Activated T-helper 1 cell treated with Interleukin-2 at 50 U/mL for 16 hours (primary cell): Measurements from ENCODE around the gene ATXN1.

ENCODE experiments used
- DNase-seq: peaks from one replicate; pipeline ENCODE4 v3.0.0-alpha.2; 2020; ENCODE audit warnings: low read depth

ATXN1 gene

GRCh38 chr6:16698162-16698533, 63.1 kb downstream of the ATXN1 start:
- no peak for DNase-seq

DNA sequence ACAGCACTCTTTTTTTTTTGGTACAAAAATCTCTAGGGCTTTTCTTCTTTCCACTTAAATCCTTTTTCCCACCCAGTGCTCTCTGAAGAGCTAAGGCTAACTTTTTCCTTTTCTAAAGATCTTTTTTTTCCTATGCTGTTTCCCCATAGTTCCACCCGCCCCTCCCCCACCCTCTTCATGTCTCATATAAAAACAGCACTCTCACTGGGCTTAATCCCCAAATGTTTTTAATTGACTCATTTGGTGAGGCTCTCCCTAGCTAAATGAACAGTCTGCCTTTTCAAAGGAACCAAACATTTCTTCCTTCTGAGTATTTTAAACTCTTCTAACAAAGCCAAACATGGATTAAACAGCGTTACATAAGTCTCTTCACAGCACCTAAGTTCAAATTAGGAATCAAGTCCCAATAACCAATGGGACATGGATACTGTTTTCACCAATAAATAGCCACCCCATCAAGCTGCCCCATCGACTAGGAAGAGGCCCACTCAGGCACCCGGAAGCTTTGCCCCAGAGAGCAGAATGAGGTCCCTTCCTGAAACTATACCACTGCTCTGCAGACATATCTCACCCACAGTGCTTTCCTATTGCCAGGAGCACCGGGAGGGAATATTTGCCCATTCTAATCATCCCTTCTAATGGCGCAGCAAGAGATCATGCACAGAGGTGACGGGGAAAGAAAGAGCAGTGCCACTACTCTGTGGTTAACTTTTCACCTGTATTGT, 63.7 kb downstream of the ATXN1 start:
- DNase-seq, result no peak

DNA sequence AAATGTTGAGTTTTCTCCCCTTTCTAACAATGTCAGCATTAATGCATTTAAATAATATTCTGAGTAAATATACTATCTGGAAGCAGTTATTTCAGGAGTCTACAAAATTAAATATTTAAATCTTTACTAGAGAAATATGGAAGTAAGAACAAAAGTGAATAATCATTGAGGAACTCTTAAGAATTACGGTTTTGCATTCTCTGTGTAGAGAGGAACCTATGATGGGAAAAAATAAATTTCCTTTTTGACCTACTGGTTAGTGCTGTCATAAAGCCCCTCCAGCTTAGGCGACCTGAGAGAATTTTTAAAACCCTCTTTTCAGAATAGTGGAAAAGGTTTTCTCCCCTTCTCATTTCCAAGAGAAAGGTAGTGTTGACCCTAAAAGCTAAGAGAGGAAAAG, 64.8 kb downstream of the ATXN1 start:
- no peak for DNase-seq

DNA sequence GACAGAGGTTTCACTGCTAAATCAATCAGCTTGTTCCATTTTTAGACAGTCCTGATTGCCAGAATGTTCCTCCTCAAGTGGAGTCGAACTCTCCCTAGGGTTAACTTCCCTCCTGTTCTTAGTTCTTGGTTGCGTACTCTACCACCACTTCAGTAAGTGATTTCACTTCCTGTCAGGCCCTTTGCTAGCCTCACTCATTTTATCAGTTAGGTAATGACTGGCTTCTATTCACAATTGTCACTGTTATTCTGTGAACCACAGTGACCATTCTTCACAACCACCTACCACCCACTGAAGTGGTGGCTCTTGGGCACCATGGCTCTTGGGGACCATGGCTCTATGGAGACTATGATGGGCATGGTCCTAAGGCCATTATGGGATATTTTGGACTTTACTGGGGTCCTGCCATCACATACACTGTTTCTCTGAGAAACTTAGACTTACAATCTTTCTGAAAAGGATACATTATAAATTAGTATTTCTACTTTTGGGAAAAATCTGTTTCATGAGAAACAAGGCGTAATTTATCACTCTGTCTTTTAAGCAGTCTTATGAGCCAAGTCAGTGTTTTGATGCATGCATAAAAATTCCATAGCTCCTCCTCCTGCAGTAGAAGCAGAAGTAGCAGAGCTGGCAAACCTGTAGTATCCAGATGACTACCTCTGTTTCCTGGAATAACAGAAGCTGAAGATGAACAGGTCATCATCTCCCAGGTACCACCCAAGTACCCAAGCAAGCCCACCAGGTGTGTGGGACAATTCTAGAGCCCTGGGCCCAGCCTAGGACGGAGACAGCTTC, 66.3 kb downstream of the ATXN1 start:
- no peak for DNase-seq

DNA sequence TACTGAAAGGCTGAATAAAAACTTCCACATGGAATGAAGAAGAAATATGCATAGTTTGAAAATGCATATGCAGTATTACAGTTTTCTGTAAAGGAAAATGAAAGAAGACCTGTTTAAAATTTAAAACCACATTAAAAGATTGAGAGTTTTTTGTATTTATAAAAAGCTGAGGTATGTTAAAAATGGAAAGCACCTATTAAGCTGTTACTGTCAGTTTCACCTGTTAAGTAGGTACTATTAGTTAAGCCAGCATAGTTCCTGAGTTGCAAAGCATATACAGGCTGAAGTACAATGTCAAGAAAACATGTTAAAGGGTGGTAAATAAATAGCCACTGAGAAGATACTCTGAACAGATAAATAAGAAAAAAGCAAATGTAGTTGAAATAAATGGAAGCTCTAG, 69.9 kb downstream of the ATXN1 start:
- no peak for DNase-seq

DNA sequence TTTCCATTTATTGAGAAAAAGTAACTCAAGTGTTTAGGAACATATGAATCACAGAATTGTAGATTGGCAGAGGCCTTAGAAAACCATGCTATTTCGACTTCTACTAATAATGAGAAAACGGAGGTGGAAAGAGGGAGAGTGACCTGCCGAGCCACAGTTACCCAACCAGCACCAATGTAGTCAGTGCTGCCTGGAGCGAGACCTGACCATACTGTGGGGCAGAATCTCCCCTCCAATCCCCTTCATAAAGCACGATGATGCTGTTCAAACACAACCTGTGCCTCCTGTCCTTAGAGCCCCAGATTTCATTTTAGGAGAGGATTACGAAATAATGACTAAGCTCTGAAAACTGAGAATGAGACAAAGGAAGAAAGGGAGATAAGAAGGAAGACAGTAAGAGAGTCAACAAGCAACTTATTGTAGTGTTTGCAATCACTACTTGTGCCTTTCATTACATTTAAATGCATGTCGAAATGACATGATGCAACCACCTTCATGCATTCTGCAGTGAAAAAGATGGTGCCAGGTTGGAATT, 70.6 kb downstream of the ATXN1 start:
- no peak for DNase-seq

- no peak for DNase-seq
Measured at GRCh38 chr6:16689788-16690607, 71.3 kb downstream of the ATXN1 start.

GRCh38 chr6:16688984-16689636, 72.2 kb downstream of the ATXN1 start:
- DNase-seq, result no peak

- no peak for DNase-seq
Measured at GRCh38 chr6:16688436-16688835, 72.8 kb downstream of the ATXN1 start.

DNA sequence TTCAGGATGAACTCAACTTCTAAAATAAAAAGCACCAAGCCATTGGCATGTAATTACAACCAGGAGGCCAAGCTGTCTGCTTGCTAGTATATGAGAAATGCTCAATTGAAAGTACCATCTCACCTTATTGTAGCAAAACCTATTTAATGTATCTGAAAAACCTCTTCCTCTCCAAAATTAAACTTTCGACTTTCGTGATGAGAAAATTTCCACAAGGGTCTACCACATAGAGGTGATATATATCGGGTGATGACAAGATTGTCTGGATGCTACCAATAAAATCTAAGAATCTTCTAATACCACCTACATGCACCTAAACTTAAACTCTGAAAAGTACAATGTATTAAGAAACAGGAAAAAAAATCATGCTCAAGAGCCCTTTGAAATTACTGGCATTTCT, 74.2 kb downstream of the ATXN1 start:
- no peak for DNase-seq

- DNase-seq, result peak; percentile 20
Measured at GRCh38 chr6:16684896-16685554, 76.2 kb downstream of the ATXN1 start.

DNA sequence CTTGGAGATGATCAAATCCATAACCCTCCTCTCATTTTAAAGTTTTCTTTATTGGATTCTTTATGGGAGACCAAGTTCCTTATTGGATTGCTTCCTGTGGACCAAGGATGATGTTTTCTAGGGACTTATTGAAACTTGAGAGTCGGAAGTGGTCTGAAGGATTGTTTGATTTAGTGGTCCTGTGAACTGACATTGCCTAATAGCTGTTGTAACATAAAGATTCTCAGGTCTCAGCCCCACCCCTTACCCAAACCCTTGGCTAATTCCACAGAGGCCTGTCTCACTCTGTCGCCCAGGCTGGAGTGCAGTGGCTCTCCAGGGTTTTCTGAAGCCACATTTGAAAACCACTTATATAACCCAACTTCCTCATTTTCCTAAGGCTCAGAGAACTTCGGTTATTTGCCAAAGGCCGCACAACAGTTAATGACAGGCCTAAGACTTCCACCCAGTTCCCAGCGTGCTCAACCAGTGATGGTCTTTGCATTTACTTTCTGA, 77.0 kb downstream of the ATXN1 start:
- DNase-seq, result no peak

- DNase-seq, result no peak
Measured at GRCh38 chr6:16683641-16684194, 77.5 kb downstream of the ATXN1 start.

DNA sequence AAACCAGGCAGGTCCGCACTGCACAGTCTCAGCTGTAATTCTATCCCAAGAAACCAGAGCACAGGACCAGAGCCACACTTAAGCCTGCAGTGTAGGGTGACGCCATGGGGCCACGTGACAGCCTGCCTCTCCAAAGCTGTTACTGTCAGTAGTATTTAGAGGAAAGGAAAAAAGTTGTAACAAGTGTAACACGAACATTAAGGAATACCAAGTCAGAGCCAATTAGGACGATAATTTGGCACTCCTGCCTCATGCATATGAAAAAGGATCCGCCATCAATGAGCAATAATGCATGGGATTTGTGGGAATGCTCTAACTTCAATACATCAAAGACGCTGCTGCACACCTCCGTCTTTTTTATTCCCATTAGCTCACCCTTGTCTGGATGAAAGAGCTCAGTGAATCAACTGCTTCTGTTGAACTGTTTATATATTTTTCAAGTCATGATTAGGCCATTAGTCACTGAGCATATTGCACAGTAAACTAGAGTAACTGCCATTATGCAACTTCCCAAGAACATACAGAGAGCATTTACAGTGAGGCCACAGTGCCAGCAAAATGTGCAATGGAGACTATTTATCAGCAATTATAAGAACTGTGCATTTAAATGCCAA, 79.9 kb downstream of the ATXN1 start:
- no peak for DNase-seq

- no peak for DNase-seq
Measured at GRCh38 chr6:16679050-16679449, 82.2 kb downstream of the ATXN1 start.

DNA sequence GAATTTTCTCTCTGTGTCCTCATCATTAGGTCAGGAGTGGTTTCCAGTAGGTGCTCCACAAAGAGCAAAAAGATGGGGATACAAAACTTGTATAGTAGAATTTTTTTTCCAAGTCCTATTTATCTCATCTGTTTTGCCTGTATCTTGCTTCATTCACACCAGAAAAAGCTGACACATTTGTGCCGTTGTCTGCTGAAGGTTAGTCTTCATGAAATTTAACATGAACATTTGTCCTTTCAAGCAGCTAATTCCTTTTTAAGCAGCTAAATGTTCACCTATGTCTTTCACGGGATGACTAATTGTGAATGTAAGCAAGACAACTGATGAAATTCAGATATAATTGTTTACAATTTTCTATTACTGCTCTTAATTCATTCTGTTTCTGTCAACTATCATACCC, 83.8 kb downstream of the ATXN1 start:
- DNase-seq, result no peak

GRCh38 chr6:16676978-16677377, 84.3 kb downstream of the ATXN1 start:
- no peak for DNase-seq

DNA sequence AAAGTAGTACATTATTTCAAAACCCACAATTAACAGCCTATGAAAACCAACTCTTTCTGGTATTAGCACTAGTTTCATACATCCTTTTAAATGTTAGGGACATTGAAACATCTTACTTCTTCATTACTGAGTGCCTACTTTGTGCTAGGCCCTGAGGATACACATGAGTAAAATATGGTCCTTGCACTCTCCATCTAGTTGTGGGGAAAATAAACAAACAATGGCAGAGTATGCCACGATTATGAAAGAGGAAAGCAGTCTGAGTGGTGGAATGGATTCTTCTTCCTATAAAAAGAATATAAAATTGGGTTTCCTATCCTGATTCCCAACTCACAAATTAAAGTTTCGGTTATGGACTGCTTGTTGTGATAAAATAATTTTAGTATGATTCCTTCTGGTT, 84.9 kb downstream of the ATXN1 start:
- DNase-seq, result no peak

DNA sequence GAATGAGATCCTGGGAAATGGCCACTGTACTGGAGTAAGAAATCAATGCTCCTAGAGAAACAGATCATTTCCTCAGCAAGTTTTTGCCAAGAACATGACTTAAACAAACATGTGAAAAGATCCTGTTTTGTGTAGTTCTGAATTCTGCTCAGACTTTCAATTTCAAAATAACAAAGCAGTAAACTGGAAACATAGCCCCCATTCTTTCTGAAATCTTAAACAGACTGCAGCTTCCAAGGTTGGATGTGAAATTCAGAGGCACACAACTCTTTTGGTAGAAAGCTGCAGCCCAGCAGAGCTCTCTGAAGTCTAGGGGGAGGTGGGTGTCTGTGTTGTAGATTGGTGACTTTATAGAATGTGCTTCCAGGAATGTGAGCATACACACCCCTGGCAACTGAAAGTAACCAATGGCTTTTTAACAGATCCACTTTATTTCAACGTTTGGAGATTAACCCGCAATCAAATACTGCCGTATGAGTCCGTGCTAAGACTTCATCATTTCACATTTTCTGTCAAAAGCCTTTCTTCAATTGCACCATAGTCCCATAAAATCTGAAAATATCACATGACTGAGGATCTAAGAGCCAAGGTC, 86.4 kb downstream of the ATXN1 start:
- DNase-seq, result no peak
